Measurements from ENCODE around the gene ERN1. TPM values are rescaled to one million over a fixed set of nuclear protein-coding genes. Genes with fewer than 3 reads are reported as not detected.

The ERN1 gene
- polyA plus RNA-seq, 3 donors = 11.0 to 27.5 (median 13.7) TPM

DNA sequence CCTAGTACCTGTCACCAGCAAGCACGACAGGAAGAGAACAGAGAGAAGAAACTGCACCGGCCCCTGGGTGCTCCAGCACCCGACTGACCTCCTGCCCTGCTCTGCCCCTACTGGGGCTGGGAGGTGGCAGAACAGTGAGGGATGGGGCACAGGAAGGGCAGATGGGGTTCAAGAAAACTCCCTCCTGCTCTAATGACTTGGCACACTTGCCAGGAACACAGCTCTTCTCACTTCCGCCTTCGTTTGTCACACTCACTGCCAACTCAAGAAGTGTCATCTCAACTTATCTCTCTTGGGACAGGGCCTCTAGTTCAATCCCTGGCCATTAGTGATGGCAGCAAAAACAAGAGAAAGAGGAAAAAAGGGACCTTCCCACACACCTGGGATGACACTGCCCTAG is 66.9 kb downstream of the ERN1 start:
- H3K27me3 Mint-ChIP-seq (ENCODE audit: low read depth in 3 of 3) = peaks cover 0 to 2% (median 0%) of the 10 kb centered on the region in 3 donors
- peak overlapping the region; percentile 51 to 65 for H3K4me3 Mint-ChIP-seq
- H4K20me1 ChIP-seq (ENCODE audit: insufficient read depth, low read length) = no peaks in the 10 kb centered on the region
- no peaks in the 10 kb centered on the region for H3K79me2 ChIP-seq (ENCODE audit: insufficient read depth, low read length)
- peak overlapping the region; percentile 45 for H3K4me2 ChIP-seq (replicated peaks; ENCODE audit: extremely low read depth, low read length, poor library complexity, severe bottlenecking)
- H3K27ac ChIP-seq (ENCODE audit: low read depth in 1 of 2, low read length in 2 of 2) = peak overlapping the region; percentile 71 to 79
- TF ChIP-seq, protein P1, sequence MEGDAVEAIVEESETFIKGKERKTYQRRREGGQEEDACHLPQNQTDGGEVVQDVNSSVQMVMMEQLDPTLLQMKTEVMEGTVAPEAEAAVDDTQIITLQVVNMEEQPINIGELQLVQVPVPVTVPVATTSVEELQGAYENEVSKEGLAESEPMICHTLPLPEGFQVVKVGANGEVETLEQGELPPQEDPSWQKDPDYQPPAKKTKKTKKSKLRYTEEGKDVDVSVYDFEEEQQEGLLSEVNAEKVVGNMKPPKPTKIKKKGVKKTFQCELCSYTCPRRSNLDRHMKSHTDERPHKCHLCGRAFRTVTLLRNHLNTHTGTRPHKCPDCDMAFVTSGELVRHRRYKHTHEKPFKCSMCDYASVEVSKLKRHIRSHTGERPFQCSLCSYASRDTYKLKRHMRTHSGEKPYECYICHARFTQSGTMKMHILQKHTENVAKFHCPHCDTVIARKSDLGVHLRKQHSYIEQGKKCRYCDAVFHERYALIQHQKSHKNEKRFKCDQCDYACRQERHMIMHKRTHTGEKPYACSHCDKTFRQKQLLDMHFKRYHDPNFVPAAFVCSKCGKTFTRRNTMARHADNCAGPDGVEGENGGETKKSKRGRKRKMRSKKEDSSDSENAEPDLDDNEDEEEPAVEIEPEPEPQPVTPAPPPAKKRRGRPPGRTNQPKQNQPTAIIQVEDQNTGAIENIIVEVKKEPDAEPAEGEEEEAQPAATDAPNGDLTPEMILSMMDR (IDR thresholded peaks at IDR 0.05) = no peak
- intact Hi-C loops (cut with micrococcal nuclease) = loop anchor here (2.0 to 5.0 kb wide), 3 partner anchors 14 to 69 kb away; partner anchors contain the start of gene ERN1 (in 1 of the 2)
- DNase-seq = peak; percentile 74 to 91 (median 79)
- H3K9ac ChIP-seq (ENCODE audit: insufficient read depth, low read length, poor library complexity, severe bottlenecking) = no peak overlapping the region
- peaks cover 50 to 65% of the 10 kb centered on the region in 2 donors for H3K4me1 ChIP-seq (ENCODE audit: control insufficient read depth in 1 of 2, insufficient read depth in 2 of 2, low read length in 2 of 2)
- H3K36me3 ChIP-seq (replicated peaks in 1 of 2; ENCODE audit: control insufficient read depth in 1 of 2, insufficient read depth in 2 of 2, low read length in 2 of 2) = peaks cover 49 to 75% of the 10 kb centered on the region in 2 donors
- peak overlapping the region in 1 of 3 experiments; percentile 39 for H3K4me3 ChIP-seq (replicated peaks in 1 of 3; ENCODE audit: low read depth in 2 of 3, low read length in 3 of 3)
- peaks cover 71% of the 10 kb centered on the region for H3K4me1 Mint-ChIP-seq
- peak overlapping the region; percentile 90 to 98 (median 92) for H3K27ac Mint-ChIP-seq
- H3K36me3 Mint-ChIP-seq = peaks cover 82 to 87% of the 10 kb centered on the region in 2 donors
- WGBS (ENCODE audit: insufficient coverage) = no CpG with 5 or more reads among the region's 5 CpGs
- H3K27me3 ChIP-seq (ENCODE audit: control insufficient read depth in 2 of 2, insufficient read depth in 2 of 2, low read length in 2 of 2) = no peaks in the 10 kb centered on the region
- no peaks in the 10 kb centered on the region for H3K9me3 ChIP-seq (replicated peaks in 1 of 2; ENCODE audit: control insufficient read depth in 1 of 2, insufficient read depth in 1 of 2, low read length in 2 of 2)
- H2AFZ ChIP-seq (ENCODE audit: insufficient read depth, low read depth, low read length, poor library complexity, severe bottlenecking) = no peak overlapping the region
- H3K9me3 Mint-ChIP-seq = no peaks in the 10 kb centered on the region

GRCh38 chr17:64061178-64061898 is 68.6 kb downstream of the ERN1 start:
- no peak overlapping the region for H3K4me3 ChIP-seq (replicated peaks in 1 of 3; ENCODE audit: low read depth in 2 of 3, low read length in 3 of 3)
- no peak overlapping the region for H2AFZ ChIP-seq (ENCODE audit: insufficient read depth, low read depth, low read length, poor library complexity, severe bottlenecking)
- H3K27ac Mint-ChIP-seq = peak overlapping the region; percentile 78 to 92 (median 91)
- no peaks in the 10 kb centered on the region for H4K20me1 ChIP-seq (ENCODE audit: insufficient read depth, low read length)
- peaks cover 50 to 54% of the 10 kb centered on the region in 2 donors for H3K4me1 ChIP-seq (ENCODE audit: control insufficient read depth in 1 of 2, insufficient read depth in 2 of 2, low read length in 2 of 2)
- intact Hi-C loops (cut with micrococcal nuclease) = loop anchor here (2.0 to 5.0 kb wide), 3 partner anchors 56 to 71 kb away; partner anchors contain the start of gene ERN1 (in 2 of the 2)
- no peak overlapping the region for H3K4me2 ChIP-seq (replicated peaks; ENCODE audit: extremely low read depth, low read length, poor library complexity, severe bottlenecking)
- no peak overlapping the region for H3K4me3 Mint-ChIP-seq
- no peaks in the 10 kb centered on the region for H3K79me2 ChIP-seq (ENCODE audit: insufficient read depth, low read length)
- H3K9ac ChIP-seq (ENCODE audit: insufficient read depth, low read length, poor library complexity, severe bottlenecking) = no peak overlapping the region
- no peaks in the 10 kb centered on the region for H3K27me3 ChIP-seq (ENCODE audit: control insufficient read depth in 2 of 2, insufficient read depth in 2 of 2, low read length in 2 of 2)
- DNase-seq = peak; percentile 72 to 91 (median 75)
- peaks cover 0 to 2% (median 0%) of the 10 kb centered on the region in 3 donors for H3K27me3 Mint-ChIP-seq (ENCODE audit: low read depth in 3 of 3)
- H3K27ac ChIP-seq (ENCODE audit: low read depth in 1 of 2, low read length in 2 of 2) = peak overlapping the region; percentile 67 to 71
- TF ChIP-seq, protein P1 (IDR thresholded peaks at IDR 0.05) = no peak
- WGBS (ENCODE audit: insufficient coverage) = 83% methylated on average over 4 of the region's 5 CpGs
- H3K36me3 Mint-ChIP-seq = peaks cover 81 to 87% of the 10 kb centered on the region in 2 donors
- H3K36me3 ChIP-seq (replicated peaks in 1 of 2; ENCODE audit: control insufficient read depth in 1 of 2, insufficient read depth in 2 of 2, low read length in 2 of 2) = peaks cover 46 to 75% of the 10 kb centered on the region in 2 donors
- H3K9me3 Mint-ChIP-seq = no peaks in the 10 kb centered on the region
- no peaks in the 10 kb centered on the region for H3K9me3 ChIP-seq (replicated peaks in 1 of 2; ENCODE audit: control insufficient read depth in 1 of 2, insufficient read depth in 1 of 2, low read length in 2 of 2)
- peaks cover 57% of the 10 kb centered on the region for H3K4me1 Mint-ChIP-seq
